ENCODE measurements around the gene EIF2D.

EIF2D gene

DNA sequence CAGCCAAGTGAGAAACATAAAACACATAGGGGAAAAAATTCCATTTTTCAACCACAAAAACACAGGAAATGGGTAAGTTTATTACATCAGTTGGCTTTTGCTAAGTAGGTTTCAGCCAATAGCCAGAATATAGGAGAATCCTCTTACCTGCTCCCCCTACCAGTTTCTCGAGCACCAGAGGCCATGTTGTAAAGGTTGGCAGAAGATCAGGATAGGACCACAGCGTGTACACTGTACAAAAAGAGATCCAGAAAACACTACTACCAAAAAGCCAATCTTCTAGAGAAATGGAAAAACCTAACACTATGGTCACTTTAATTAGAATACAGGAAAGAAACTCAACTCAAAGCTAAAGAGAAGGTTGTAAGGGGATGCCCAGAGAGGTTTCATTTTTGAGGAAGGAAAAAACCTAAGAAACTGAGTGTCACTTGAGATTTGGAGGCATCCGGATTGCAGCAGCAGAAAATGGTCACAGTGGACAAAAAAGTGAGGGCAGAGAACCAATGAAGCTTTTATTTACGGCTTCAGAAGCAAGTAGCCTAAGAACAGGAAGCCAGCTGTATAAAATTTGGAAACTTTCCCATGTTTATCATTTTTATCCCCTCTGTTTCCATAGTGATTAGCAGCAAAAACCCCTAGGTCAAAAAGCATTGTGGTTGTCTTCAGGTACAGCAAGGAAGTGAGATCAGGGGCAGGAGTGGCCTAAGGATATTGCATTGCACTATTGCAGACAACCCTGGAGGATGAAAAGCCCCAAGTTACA, 2.9 kb downstream of the EIF2D start:
- Mint-ChIP-seq H3K36me3 (peaks cover 24 to 35% of the 10 kb centered on the region in 2 donors), H3K4me3 (peak overlapping the region; percentile 61 to 68)

GRCh38 chr1:206608108-206608698, 4.1 kb downstream of the EIF2D start:
- peak overlapping the region; percentile 94 for H3K27ac Mint-ChIP-seq
- H3K4me1 Mint-ChIP-seq = peaks cover 34 to 55% of the 10 kb centered on the region in 2 donors
- H3K4me3 Mint-ChIP-seq = peak overlapping the region; percentile 5 to 70
- H3K27me3 Mint-ChIP-seq = no peaks in the 10 kb centered on the region
- ATAC-seq (replicated peaks) (no peak), DNase-seq (no peak)
- peaks cover 28 to 40% of the 10 kb centered on the region in 2 donors for H3K36me3 Mint-ChIP-seq
- no peaks in the 10 kb centered on the region for H3K9me3 Mint-ChIP-seq

More for the DNA sequence above, 2.9 kb downstream of the EIF2D start:
- Mint-ChIP-seq H3K27me3 (no peaks in the 10 kb centered on the region), H3K27ac (peak overlapping the region; percentile 94), H3K9me3 (no peaks in the 10 kb centered on the region), H3K4me1 (peaks cover 34 to 55% of the 10 kb centered on the region in 2 donors)
- peak; percentile 62 to 67 for ATAC-seq (replicated peaks)
- peak; percentile 53 for DNase-seq

- Mint-ChIP-seq H3K9me3 (no peaks in the 10 kb centered on the region), H3K4me1 (peaks cover 31 to 53% of the 10 kb centered on the region in 2 donors), H3K27me3 (no peaks in the 10 kb centered on the region), H3K27ac (no peak overlapping the region), H3K4me3 (no peak overlapping the region), H3K36me3 (peaks cover 38 to 49% of the 10 kb centered on the region in 2 donors)
- ATAC-seq (replicated peaks) = no peak
- no peak for DNase-seq
Observed at GRCh38 chr1:206606867-206607266, 5.4 kb downstream of the EIF2D start.

DNA sequence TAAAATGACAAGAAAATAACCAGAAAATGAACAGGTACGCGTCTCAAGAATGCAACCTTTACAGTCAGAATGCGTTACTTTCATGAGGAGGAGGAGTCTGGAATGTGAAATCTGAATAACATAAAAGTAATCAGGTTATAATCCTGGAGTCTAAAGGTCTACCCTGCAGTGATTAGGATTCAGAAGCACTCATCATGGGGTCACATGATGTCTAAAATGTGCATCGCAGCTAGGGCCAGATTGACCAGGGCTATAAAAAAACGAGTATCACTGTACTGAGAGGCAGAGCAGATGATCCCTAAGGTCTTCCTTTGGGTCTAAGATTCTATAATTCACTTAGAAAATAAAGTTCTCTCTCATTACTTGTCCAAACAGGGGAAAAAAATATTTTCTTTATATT, 7.4 kb downstream of the EIF2D start:
- Mint-ChIP-seq H3K4me1 (peaks cover 21 to 36% of the 10 kb centered on the region in 2 donors), H3K9me3 (no peaks in the 10 kb centered on the region), H3K4me3 (no peak overlapping the region), H3K27ac (no peak overlapping the region), H3K27me3 (no peaks in the 10 kb centered on the region), H3K36me3 (peaks cover 37 to 50% of the 10 kb centered on the region in 2 donors)
- DNase-seq = no peak
- no peak for ATAC-seq (replicated peaks)

DNA sequence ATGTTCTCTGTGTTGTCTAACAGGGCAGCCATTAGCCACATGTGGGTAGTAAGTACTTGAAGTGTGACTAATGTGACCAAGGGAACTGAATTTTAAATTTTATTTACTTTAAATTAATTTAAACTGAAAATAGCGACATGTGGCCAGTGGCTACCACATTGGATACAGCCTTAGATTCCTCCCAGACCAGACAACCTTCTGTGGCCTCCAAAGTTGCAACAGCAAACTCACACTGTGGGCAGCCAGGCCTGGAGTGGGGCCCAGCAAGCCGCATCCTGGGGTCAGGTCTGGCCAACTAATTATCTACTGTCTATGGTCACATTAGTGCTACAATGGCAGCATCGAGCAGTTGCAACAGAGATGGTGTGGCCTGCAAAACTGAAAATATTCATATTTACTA, 11.7 kb downstream of the EIF2D start:
- H3K4me1 Mint-ChIP-seq = peaks cover 0 to 4% of the 10 kb centered on the region in 2 donors
- DNase-seq (no peak), ATAC-seq (replicated peaks) (no peak)
- no peak overlapping the region for H3K4me3 Mint-ChIP-seq
- H3K36me3 Mint-ChIP-seq = peaks cover 36 to 50% of the 10 kb centered on the region in 2 donors
- no peak overlapping the region for H3K27ac Mint-ChIP-seq
- no peaks in the 10 kb centered on the region for H3K27me3 Mint-ChIP-seq
- H3K9me3 Mint-ChIP-seq = no peaks in the 10 kb centered on the region

GRCh38 chr1:206596319-206596666, 16.0 kb downstream of the EIF2D start:
- Mint-ChIP-seq H3K9me3 (no peaks in the 10 kb centered on the region), H3K4me3 (no peak overlapping the region), H3K27ac (no peak overlapping the region), H3K36me3 (peaks cover 40 to 67% of the 10 kb centered on the region in 2 donors), H3K4me1 (peaks cover 4 to 10% of the 10 kb centered on the region in 2 donors), H3K27me3 (no peaks in the 10 kb centered on the region)
- DNase-seq = no peak
- no peak for ATAC-seq (replicated peaks)

GRCh38 chr1:206595581-206596318, 16.5 kb downstream of the EIF2D start:
- DNase-seq = no peak
- peaks cover 5 to 14% of the 10 kb centered on the region in 2 donors for H3K4me1 Mint-ChIP-seq
- peaks cover 39 to 66% of the 10 kb centered on the region in 2 donors for H3K36me3 Mint-ChIP-seq
- no peaks in the 10 kb centered on the region for H3K27me3 Mint-ChIP-seq
- H3K4me3 Mint-ChIP-seq = no peak overlapping the region
- no peak overlapping the region for H3K27ac Mint-ChIP-seq
- H3K9me3 Mint-ChIP-seq = no peaks in the 10 kb centered on the region
- no peak for ATAC-seq (replicated peaks)

- H3K4me1 Mint-ChIP-seq = peaks cover 20 to 36% of the 10 kb centered on the region in 2 donors
- no peaks in the 10 kb centered on the region for H3K9me3 Mint-ChIP-seq
- no peaks in the 10 kb centered on the region for H3K27me3 Mint-ChIP-seq
- H3K36me3 Mint-ChIP-seq = peaks cover 35 to 68% of the 10 kb centered on the region in 2 donors
- DNase-seq = no peak
- no peak overlapping the region for H3K4me3 Mint-ChIP-seq
- ATAC-seq (replicated peaks) = no peak
- H3K27ac Mint-ChIP-seq = peak overlapping the region; percentile 65
Observed at GRCh38 chr1:206593351-206593925, 18.8 kb downstream of the EIF2D start.

DNA sequence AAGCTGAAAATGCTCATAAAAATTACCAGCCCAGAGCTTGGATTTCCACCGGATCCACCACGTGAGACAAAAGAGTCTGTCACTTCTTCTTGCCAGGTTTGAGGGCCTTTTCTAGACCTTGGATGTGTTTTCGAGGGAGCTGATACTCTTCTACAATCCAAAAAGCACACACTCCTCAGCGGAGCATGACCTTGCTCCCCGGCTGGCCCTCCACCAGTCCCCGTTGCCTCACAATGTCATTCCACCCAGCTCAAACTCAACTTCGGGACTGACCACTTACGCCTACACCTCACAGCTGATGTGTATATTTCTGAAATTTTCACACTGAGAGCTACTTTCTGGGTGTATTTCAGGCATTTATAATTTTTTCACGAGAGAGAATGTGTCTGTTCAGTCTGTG, 20.6 kb downstream of the EIF2D start:
- ATAC-seq (replicated peaks) (no peak), DNase-seq (no peak)
- H3K9me3 Mint-ChIP-seq = no peaks in the 10 kb centered on the region
- peaks cover 20 to 33% of the 10 kb centered on the region in 2 donors for H3K4me1 Mint-ChIP-seq
- H3K27ac Mint-ChIP-seq = peak overlapping the region; percentile 56
- H3K36me3 Mint-ChIP-seq = peaks cover 34 to 72% of the 10 kb centered on the region in 2 donors
- no peaks in the 10 kb centered on the region for H3K27me3 Mint-ChIP-seq
- H3K4me3 Mint-ChIP-seq = no peak overlapping the region

DNA sequence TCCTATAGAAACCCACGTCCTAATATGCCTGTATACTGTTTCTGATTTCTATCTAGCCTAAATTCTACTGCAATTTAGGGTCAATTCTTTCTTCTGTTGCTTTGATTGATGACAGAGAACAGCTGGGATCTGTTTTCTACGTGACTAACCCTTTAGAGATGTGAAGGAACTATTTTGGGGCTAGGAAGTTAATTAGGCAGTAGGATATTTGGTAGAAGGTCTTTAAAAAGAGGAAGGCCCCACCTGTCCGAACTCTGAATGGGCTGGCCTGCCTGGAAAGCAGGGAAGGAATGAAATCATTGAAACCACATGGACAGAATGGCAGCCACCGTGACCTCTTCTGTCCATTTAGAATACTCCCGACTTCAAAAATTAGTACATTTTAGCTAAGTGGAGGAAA, 21.0 kb downstream of the EIF2D start:
- no peaks in the 10 kb centered on the region for H3K27me3 Mint-ChIP-seq
- H3K36me3 Mint-ChIP-seq = peaks cover 33 to 74% of the 10 kb centered on the region in 2 donors
- ATAC-seq (replicated peaks) = no peak
- H3K4me1 Mint-ChIP-seq = peaks cover 20 to 33% of the 10 kb centered on the region in 2 donors
- H3K4me3 Mint-ChIP-seq = no peak overlapping the region
- peak overlapping the region; percentile 63 for H3K27ac Mint-ChIP-seq
- no peak for DNase-seq
- no peaks in the 10 kb centered on the region for H3K9me3 Mint-ChIP-seq

DNA sequence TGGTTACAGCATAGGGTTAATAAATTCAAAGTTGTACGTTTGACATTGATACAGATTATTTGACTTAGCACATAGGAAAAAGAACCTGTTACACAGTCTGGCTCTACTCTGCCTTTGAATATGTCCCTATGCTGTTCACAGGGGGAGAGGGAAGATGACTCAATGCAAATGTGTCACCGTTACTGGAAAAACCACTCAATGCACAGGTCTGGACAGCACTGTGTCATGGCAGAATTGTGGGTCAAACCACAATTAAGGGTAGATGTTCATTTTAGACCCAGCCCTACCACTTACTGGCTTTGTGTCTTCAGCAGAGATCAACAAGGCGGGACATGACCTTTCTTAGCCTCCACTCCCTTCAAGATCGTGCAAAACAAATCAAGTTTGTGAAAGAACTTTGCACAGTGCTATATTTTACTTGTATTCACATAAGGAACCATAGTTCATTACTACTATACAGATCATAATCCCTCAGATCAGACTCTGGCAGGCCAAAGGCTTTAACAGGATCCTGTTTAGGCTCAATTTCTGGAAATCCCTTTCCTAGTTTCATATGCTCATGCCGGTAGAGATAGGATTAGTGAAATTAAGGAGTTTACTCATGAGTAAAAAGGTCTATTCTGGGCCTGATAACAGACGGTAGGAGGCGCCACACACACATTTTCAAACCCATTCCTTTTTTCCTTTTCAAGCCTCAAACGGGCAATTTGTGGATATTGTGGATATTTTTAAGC, 22.1 kb downstream of the EIF2D start:
- Mint-ChIP-seq H3K27ac (peak overlapping the region; percentile 86), H3K27me3 (no peaks in the 10 kb centered on the region), H3K36me3 (peaks cover 38 to 71% of the 10 kb centered on the region in 2 donors), H3K4me1 (peaks cover 21 to 34% of the 10 kb centered on the region in 2 donors), H3K4me3 (peak overlapping the region in 1 of 2 donors; percentile 46), H3K9me3 (no peaks in the 10 kb centered on the region)
- ATAC-seq (replicated peaks) = peak; percentile 95 to 96
- DNase-seq = peak; percentile 50

GRCh38 chr1:206589206-206589605, 23.1 kb downstream of the EIF2D start:
- DNase-seq (no peak), ATAC-seq (replicated peaks) (no peak)
- Mint-ChIP-seq H3K27ac (peak overlapping the region; percentile 21), H3K9me3 (no peaks in the 10 kb centered on the region), H3K36me3 (peaks cover 44 to 69% of the 10 kb centered on the region in 2 donors), H3K4me1 (peaks cover 24 to 39% of the 10 kb centered on the region in 2 donors), H3K27me3 (no peaks in the 10 kb centered on the region), H3K4me3 (peak overlapping the region in 1 of 2 donors; percentile 28)

- Mint-ChIP-seq H3K27ac (peak overlapping the region; percentile 60), H3K4me3 (no peak overlapping the region), H3K27me3 (no peaks in the 10 kb centered on the region)
Observed at GRCh38 chr1:206588492-206588891, 23.8 kb downstream of the EIF2D start.

More at GRCh38 chr1:206588492-206588891, 23.8 kb downstream of the EIF2D start:
- H3K9me3 Mint-ChIP-seq = no peaks in the 10 kb centered on the region
- no peak for ATAC-seq (replicated peaks)
- H3K36me3 Mint-ChIP-seq = peaks cover 38 to 66% of the 10 kb centered on the region in 2 donors
- no peak for DNase-seq
- H3K4me1 Mint-ChIP-seq = peaks cover 25 to 42% of the 10 kb centered on the region in 2 donors

All from stimulated activated naive B cell treated with anti-CD40 and anti-IgM and Interleukin-4, amounts not matched to agents 10 μg/mL and 1 μg/mL and 100 μg/mL, for 72 hours (primary cell).